Loucy (cell line): ENCODE data around the gene E2F1.
"Not testable (repeated sequence)": the region's sequence is repeated elsewhere in the genome, so short reads cannot be mapped to it uniquely, and the experiment has no call there.

ENCODE experiments used
- H2AFZ ChIP-seq: fragments of 200-600 bp; sonication (generic); 2 replicates; pipeline ENCODE4 v1.6.0; 2016; ENCODE audit warnings: antibody characterized with exemption, mild to moderate bottlenecking, low read length, moderate library complexity
- H3F3A ChIP-seq: fragments of 200-600 bp; 2 replicates; pipeline ENCODE4 v1.6.0; 2016; ENCODE audit warnings: antibody characterized with exemption, low read depth, mild to moderate bottlenecking
- H3K27me3 ChIP-seq: fragments of 200-600 bp; sonication (generic); 2 replicates; pipeline ENCODE4 v1.6.1; 2014; ENCODE audit warnings: low read length, mild to moderate bottlenecking; ENCODE audit not compliant: insufficient read depth, poor library complexity, severe bottlenecking
- H3K36me3 ChIP-seq: fragments of 200-600 bp; sonication (generic); 2 replicates; pipeline ENCODE4 v1.6.1; 2016; ENCODE audit warnings: low read length; ENCODE audit not compliant: insufficient read depth
- H3K4me1 ChIP-seq: fragments of 200-600 bp; sonication (generic); 2 replicates; pipeline ENCODE4 v1.5.1; 2014; ENCODE audit warnings: low read length, mild to moderate bottlenecking; ENCODE audit not compliant: insufficient read depth, poor library complexity, severe bottlenecking
- H3K4me2 ChIP-seq: fragments of 200-600 bp; sonication (generic); 2 replicates; pipeline ENCODE4 v1.6.0; 2014; ENCODE audit warnings: antibody characterized with exemption, low read length, low read depth, mild to moderate bottlenecking; ENCODE audit not compliant: poor library complexity, severe bottlenecking
- H3K4me3 ChIP-seq: fragments of 200-600 bp; sonication (generic); 2 replicates; pipeline ENCODE4 v1.5.1; 2014; ENCODE audit warnings: low read length, mild to moderate bottlenecking, mixed read lengths; ENCODE audit not compliant: poor library complexity, severe bottlenecking
- H3K79me2 ChIP-seq: fragments of 200-600 bp; sonication (generic); 2 replicates; pipeline ENCODE4 v1.6.1; 2014; ENCODE audit warnings: low read length; ENCODE audit not compliant: insufficient read depth
- H3K9ac ChIP-seq: fragments of 200-600 bp; sonication (generic); 2 replicates; pipeline ENCODE4 v1.6.0; 2014; ENCODE audit warnings: mild to moderate bottlenecking, low read depth, low read length, moderate library complexity; ENCODE audit not compliant: poor library complexity, severe bottlenecking
- H3K9me2 ChIP-seq: fragments of 200-600 bp; sonication (generic); replicated peaks from 2 replicates; pipeline ENCODE4 v1.6.1; 2016; ENCODE audit warnings: low read depth, low read length, mixed read lengths
- H3K9me3 ChIP-seq: fragments of 200-600 bp; sonication (generic); 2 replicates; pipeline ENCODE4 v1.6.1; 2014; ENCODE audit warnings: mild to moderate bottlenecking, antibody characterized with exemption, low read length, low read depth; ENCODE audit not compliant: insufficient read depth
- H4K20me1 ChIP-seq: fragments of 200-600 bp; sonication (generic); 2 replicates; pipeline ENCODE4 v1.6.0; 2014; ENCODE audit warnings: antibody characterized with exemption, low read length, mild to moderate bottlenecking; ENCODE audit not compliant: insufficient read depth, poor library complexity, severe bottlenecking
- CTCF ChIP-seq: fragments of 200-600 bp; sonication (generic); conservative IDR thresholded peaks from 2 replicates; pipeline ENCODE4 v1.5.1; 2014; ENCODE audit warnings: mild to moderate bottlenecking, antibody characterized with exemption, low read length
- EZH2phosphoT487 ChIP-seq: fragments of 200-600 bp; IDR thresholded peaks from 2 replicates; pipeline ENCODE4 v1.6.1; 2018; ENCODE audit warnings: antibody characterized with exemption, mild to moderate bottlenecking, moderate library complexity, borderline replicate concordance

The E2F1 gene

GRCh38 chr20:33701629-33702450 is 15.7 kb upstream of the E2F1 start:
- Histone ChIP-seq H3K4me2 (no peak overlapping the region), H3K36me3 (no peaks in the 10 kb centered on the region), H3K9ac (no peak overlapping the region), H3K79me2 (no peaks in the 10 kb centered on the region), H3K4me3 (no peak overlapping the region), H3K4me1 (no peaks in the 10 kb centered on the region), H3F3A (no peaks in the 10 kb centered on the region), H4K20me1 (no peaks in the 10 kb centered on the region), H2AFZ (no peak overlapping the region), H3K27me3 (no peaks in the 10 kb centered on the region), H3K9me3 (no peaks in the 10 kb centered on the region), H3K9me2 (no peaks in the 10 kb centered on the region)
- TF ChIP-seq EZH2phosphoT487 (no peak), CTCF (no peak)

GRCh38 chr20:33700696-33701441 is 14.7 kb upstream of the E2F1 start:
- not testable (repeated sequence) for H3K4me3 ChIP-seq, H4K20me1 ChIP-seq, H3K9ac ChIP-seq, H2AFZ ChIP-seq, H3K36me3 ChIP-seq, H3K79me2 ChIP-seq, H3F3A ChIP-seq, H3K4me2 ChIP-seq, H3K9me3 ChIP-seq, H3K27me3 ChIP-seq, H3K9me2 ChIP-seq, H3K4me1 ChIP-seq

- H3K79me2 ChIP-seq, H3K27me3 ChIP-seq, H3K4me2 ChIP-seq, H3K4me3 ChIP-seq, H3K9me3 ChIP-seq, H3F3A ChIP-seq, H3K9me2 ChIP-seq, H3K36me3 ChIP-seq, H3K9ac ChIP-seq, H4K20me1 ChIP-seq, H3K4me1 ChIP-seq, H2AFZ ChIP-seq: not testable (repeated sequence)
These were observed 12.8 kb upstream of the E2F1 start for GRCh38 chr20:33698966-33699365.

GRCh38 chr20:33697129-33697528 is 10.9 kb upstream of the E2F1 start:
- Histone ChIP-seq H3K4me1 (no peaks in the 10 kb centered on the region), H3F3A (no peaks in the 10 kb centered on the region), H3K4me2 (no peak overlapping the region), H3K9me2 (no peaks in the 10 kb centered on the region), H3K9ac (no peak overlapping the region), H3K79me2 (no peaks in the 10 kb centered on the region), H3K27me3 (no peaks in the 10 kb centered on the region), H4K20me1 (no peaks in the 10 kb centered on the region), H3K4me3 (no peak overlapping the region), H3K9me3 (no peaks in the 10 kb centered on the region), H3K36me3 (no peaks in the 10 kb centered on the region), H2AFZ (no peak overlapping the region)
- no peak for TF ChIP-seq CTCF
- no peak for TF ChIP-seq EZH2phosphoT487
